NCI-H2196 treated with DMSO at 0.1 percent for 48 hours (cell line): ENCODE results near the gene PSMB5.

Experiments used
- DNase-seq: peaks from one replicate; lab custom pipeline; 2025; ENCODE audit not compliant: unreplicated experiment; lab: John Stamatoyannopoulos, UW

The PSMB5 gene

DNA sequence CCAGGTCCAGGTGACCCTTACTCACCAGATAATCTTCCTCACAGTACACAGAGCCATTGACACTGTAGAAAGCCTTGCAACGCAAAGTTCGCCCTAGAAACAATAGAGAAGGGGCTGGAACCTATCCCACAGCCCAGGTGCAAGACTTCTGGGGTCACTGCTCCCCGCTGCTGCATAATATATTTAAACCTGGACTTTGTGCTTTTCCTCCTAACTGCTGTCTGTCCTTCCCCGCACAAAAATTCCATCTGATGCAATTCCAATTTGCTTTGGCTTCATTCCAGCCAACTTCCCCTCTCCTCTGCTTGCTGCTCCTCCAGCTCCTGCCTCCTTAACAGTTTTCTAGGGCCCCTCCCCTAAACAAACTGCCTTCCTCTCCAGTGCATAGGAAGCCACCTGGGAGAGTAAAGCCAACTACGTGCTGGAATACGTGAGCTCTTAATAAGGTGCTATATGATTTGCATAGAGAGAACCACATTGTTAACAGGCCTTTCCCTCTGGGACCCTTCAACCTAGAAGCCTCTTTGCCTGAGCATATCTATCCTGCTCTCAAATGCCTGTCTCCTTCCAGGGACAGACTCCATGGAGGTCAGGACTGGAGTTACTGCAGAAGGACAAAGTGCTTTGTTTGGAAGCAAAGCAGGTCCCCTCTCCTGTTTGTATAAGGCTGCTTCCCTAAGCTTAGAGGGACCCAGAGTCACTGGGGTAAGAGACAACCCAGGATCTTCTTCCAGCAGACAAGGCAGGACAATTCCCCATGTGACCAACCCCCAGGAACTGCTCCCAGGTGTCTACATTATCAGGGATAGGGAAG, 57.9 kb downstream of the PSMB5 start:
- DNase-seq: no peak
